Activated naive CD4-positive, alpha-beta T cell treated with anti-CD3 and anti-CD28 coated beads, Interleukin-2, amount 50 U/mL, for 24 hours (primary cell): Measurements from ENCODE around the gene KIF21B.
A peak's percentile ranks its signal among the peaks of the same experiment; 100 is the strongest.

Experiments
- H3K27ac Mint-ChIP-seq: one replicate; pipeline ENCODE4 v1.8.0; 2021; ENCODE audit warnings: mild to moderate bottlenecking, mixed read lengths
- H3K27me3 Mint-ChIP-seq: one replicate; pipeline ENCODE4 v1.8.0; 2021; ENCODE audit warnings: mixed read lengths
- H3K36me3 Mint-ChIP-seq: one replicate; pipeline ENCODE4 v1.8.0; 2021; ENCODE audit warnings: mixed read lengths
- H3K4me1 Mint-ChIP-seq: one replicate; pipeline ENCODE4 v1.8.0; 2021; ENCODE audit warnings: mixed read lengths
- H3K4me3 Mint-ChIP-seq: one replicate; pipeline ENCODE4 v1.8.0; 2021; ENCODE audit warnings: mild to moderate bottlenecking, mixed read lengths
- H3K9me3 Mint-ChIP-seq: one replicate; pipeline ENCODE4 v1.8.0; 2021; ENCODE audit warnings: mixed read lengths

KIF21B gene

GRCh38 chr1:201000391-201000790, 23.1 kb downstream of the KIF21B start:
- Mint-ChIP-seq H3K4me1 (peaks cover 4% of the 10 kb centered on the region), H3K9me3 (no peaks in the 10 kb centered on the region), H3K4me3 (no peak overlapping the region), H3K36me3 (peaks cover 17% of the 10 kb centered on the region), H3K27me3 (no peaks in the 10 kb centered on the region), H3K27ac (no peak overlapping the region)

- Mint-ChIP-seq H3K27ac (peak overlapping the region; percentile 23), H3K4me3 (no peak overlapping the region), H3K36me3 (peaks cover 17% of the 10 kb centered on the region), H3K4me1 (peaks cover 4% of the 10 kb centered on the region), H3K9me3 (no peaks in the 10 kb centered on the region), H3K27me3 (no peaks in the 10 kb centered on the region)
Observed at GRCh38 chr1:200999667-201000066, 23.8 kb downstream of the KIF21B start.

DNA sequence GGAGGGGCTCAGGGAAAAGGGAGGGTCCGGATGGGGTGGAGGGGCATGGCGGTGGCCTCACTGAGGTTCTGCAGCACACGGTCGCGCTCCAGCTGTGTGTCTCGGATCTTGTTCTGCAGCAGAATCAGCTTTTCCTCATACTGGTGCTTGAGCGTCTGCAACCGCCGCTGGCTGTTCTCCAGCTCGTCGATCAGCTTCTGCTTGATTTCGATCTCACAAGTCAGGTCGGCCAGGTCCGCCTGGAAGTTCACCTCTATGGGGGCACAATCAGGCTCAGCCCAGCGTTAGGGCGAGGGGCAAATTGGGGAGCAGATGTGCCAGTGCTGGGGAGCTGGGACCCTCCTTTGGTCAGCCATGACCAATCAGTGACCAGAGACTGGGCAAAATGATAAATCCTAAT, 25.2 kb downstream of the KIF21B start:
- Mint-ChIP-seq H3K9me3 (no peaks in the 10 kb centered on the region), H3K27ac (no peak overlapping the region), H3K36me3 (peaks cover 17% of the 10 kb centered on the region), H3K4me1 (peaks cover 4% of the 10 kb centered on the region), H3K4me3 (no peak overlapping the region), H3K27me3 (no peaks in the 10 kb centered on the region)

GRCh38 chr1:200992382-200993048, 31.0 kb downstream of the KIF21B start:
- Mint-ChIP-seq H3K4me1 (no peaks in the 10 kb centered on the region), H3K27me3 (no peaks in the 10 kb centered on the region), H3K4me3 (no peak overlapping the region), H3K9me3 (no peaks in the 10 kb centered on the region), H3K27ac (no peak overlapping the region), H3K36me3 (peaks cover 7% of the 10 kb centered on the region)

GRCh38 chr1:200991097-200991614, 32.4 kb downstream of the KIF21B start:
- Mint-ChIP-seq H3K27me3 (no peaks in the 10 kb centered on the region), H3K4me3 (no peak overlapping the region), H3K36me3 (peaks cover 3% of the 10 kb centered on the region), H3K9me3 (no peaks in the 10 kb centered on the region), H3K27ac (no peak overlapping the region), H3K4me1 (no peaks in the 10 kb centered on the region)

DNA sequence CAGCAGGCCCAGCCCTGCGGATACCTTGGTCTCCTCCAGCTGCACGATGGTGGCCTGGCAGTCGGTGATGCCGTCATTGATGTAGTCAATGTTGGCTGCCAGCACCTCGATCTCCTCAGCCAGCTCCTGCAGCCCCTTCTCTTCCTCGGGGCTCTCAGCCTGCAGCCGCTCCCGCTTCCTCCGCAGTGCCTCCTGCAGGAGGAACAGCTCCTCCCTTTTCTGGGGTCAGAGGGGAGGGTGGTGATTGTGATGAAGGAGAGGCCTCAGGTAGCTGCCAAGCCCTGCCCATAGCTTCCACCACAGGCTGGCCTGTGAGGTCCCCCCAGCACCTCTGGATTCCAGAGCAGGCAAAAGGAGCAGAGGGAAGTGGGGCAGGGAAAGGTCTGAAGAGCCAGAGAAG, 33.4 kb downstream of the KIF21B start:
- H3K4me1 Mint-ChIP-seq = no peaks in the 10 kb centered on the region
- peak overlapping the region; percentile 17 for H3K27ac Mint-ChIP-seq

DNA sequence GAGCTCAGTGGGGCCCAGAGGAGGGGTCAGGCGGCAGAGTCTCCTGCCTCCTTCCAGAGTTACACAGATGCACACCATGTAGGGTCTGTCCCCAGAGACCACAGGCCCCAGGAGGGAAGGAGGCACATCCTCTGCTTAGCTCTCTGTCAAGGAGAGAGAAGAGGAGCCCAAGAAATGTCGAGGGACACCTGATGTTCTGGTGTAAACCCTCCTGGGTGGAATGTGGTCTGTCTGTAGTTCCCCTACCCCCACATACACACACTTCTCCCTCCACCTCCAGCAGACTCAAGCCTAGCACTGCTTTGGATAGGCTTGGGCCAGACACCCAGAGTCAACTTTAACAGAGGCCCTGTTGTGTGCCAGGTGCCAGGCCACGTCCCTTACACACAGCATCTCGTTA, 34.2 kb downstream of the KIF21B start:
- no peak overlapping the region for H3K4me3 Mint-ChIP-seq
- no peaks in the 10 kb centered on the region for H3K9me3 Mint-ChIP-seq
- no peaks in the 10 kb centered on the region for H3K27me3 Mint-ChIP-seq
- no peaks in the 10 kb centered on the region for H3K4me1 Mint-ChIP-seq
- no peak overlapping the region for H3K27ac Mint-ChIP-seq
- H3K36me3 Mint-ChIP-seq = peaks cover 3% of the 10 kb centered on the region

More for the DNA sequence above, 33.4 kb downstream of the KIF21B start:
- Mint-ChIP-seq H3K27me3 (no peaks in the 10 kb centered on the region), H3K36me3 (peaks cover 2% of the 10 kb centered on the region), H3K9me3 (no peaks in the 10 kb centered on the region), H3K4me3 (no peak overlapping the region)

DNA sequence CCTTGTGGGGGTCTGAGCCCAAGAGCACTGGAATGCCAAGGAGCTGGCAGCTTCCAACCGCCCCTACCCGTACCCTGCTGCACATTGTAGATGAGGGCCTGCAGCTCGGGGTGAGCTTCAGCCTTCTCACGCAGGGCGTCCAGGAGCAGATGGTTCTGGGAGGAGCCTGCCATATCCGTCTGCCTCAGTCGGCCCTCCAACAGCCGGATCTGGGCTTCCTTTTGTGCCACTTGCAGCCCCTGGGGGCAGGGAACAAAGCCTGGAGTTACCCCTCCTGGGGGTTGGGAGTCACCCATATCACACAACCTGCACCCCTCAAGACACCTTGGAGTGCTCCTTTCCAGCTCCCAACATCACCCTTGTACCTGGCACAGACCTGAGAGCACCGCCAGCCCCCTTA, 34.8 kb downstream of the KIF21B start:
- H3K9me3 Mint-ChIP-seq = no peaks in the 10 kb centered on the region
- no peaks in the 10 kb centered on the region for H3K27me3 Mint-ChIP-seq
- peak overlapping the region; percentile 27 for H3K27ac Mint-ChIP-seq
- H3K4me3 Mint-ChIP-seq = no peak overlapping the region
- H3K4me1 Mint-ChIP-seq = no peaks in the 10 kb centered on the region
- peaks cover 5% of the 10 kb centered on the region for H3K36me3 Mint-ChIP-seq

DNA sequence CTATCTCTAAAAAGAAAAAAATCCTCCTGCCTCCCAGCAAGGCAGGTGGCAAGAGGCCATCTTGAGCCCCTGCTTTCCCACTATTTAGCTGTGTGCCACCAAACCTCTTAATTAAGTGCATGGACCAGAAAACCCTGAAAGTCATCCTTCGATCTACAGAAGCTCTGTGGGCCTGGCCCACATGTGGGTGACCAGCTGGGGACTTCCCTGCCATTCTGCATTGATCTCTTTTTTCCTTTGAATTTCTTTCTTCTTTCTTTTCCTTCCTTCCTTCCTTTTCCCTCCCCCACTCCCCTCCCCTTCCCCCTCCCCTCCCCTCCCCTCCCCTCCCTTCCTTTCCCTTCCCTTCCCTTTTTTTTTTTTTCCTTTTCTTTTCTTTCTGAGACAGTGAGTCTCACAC, 38.0 kb downstream of the KIF21B start:
- peaks cover 8% of the 10 kb centered on the region for H3K36me3 Mint-ChIP-seq
- no peak overlapping the region for H3K27ac Mint-ChIP-seq

GRCh38 chr1:200983035-200983561, 40.4 kb downstream of the KIF21B start:
- Mint-ChIP-seq H3K9me3 (no peaks in the 10 kb centered on the region), H3K36me3 (peaks cover 17% of the 10 kb centered on the region), H3K4me1 (no peaks in the 10 kb centered on the region), H3K4me3 (no peak overlapping the region), H3K27ac (no peak overlapping the region), H3K27me3 (no peaks in the 10 kb centered on the region)

More for the DNA sequence above, 38.0 kb downstream of the KIF21B start:
- H3K4me3 Mint-ChIP-seq = no peak overlapping the region
- no peaks in the 10 kb centered on the region for H3K27me3 Mint-ChIP-seq
- no peaks in the 10 kb centered on the region for H3K4me1 Mint-ChIP-seq
- H3K9me3 Mint-ChIP-seq = no peaks in the 10 kb centered on the region

- Mint-ChIP-seq H3K36me3 (peaks cover 15% of the 10 kb centered on the region), H3K27me3 (no peaks in the 10 kb centered on the region), H3K4me3 (no peak overlapping the region), H3K27ac (no peak overlapping the region), H3K4me1 (no peaks in the 10 kb centered on the region), H3K9me3 (no peaks in the 10 kb centered on the region)
Observed at GRCh38 chr1:200982071-200982945, 41.2 kb downstream of the KIF21B start.

- peaks cover 15% of the 10 kb centered on the region for H3K36me3 Mint-ChIP-seq
- H3K9me3 Mint-ChIP-seq = no peaks in the 10 kb centered on the region
- no peaks in the 10 kb centered on the region for H3K27me3 Mint-ChIP-seq
- H3K4me3 Mint-ChIP-seq = no peak overlapping the region
- no peaks in the 10 kb centered on the region for H3K4me1 Mint-ChIP-seq
- no peak overlapping the region for H3K27ac Mint-ChIP-seq
Observed at GRCh38 chr1:200981278-200981677, 42.2 kb downstream of the KIF21B start.

DNA sequence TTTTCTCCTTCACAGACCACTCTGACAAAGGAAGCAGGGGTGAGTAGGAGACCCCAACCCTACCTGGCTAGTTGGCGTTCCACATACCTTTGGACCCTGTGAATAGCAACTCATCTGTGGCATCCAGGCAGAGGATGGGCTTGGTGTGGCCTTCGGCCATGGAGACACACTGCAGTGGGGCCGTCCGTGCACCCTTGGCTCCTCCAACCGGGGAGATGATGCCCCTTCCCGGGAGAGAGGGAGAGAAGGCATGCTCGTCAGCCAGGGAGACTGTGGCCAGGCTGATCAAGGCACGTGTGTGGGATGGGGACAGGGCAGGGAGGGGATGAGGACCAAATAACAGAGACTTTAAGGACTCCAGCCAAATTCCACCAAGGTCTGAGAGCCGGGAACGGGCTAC, 42.6 kb downstream of the KIF21B start:
- Mint-ChIP-seq H3K36me3 (peaks cover 15% of the 10 kb centered on the region), H3K4me1 (no peaks in the 10 kb centered on the region), H3K9me3 (no peaks in the 10 kb centered on the region), H3K27ac (no peak overlapping the region), H3K4me3 (no peak overlapping the region), H3K27me3 (no peaks in the 10 kb centered on the region)

- H3K27ac Mint-ChIP-seq = no peak overlapping the region
- no peaks in the 10 kb centered on the region for H3K4me1 Mint-ChIP-seq
- peaks cover 15% of the 10 kb centered on the region for H3K36me3 Mint-ChIP-seq
- H3K9me3 Mint-ChIP-seq = no peaks in the 10 kb centered on the region
- H3K4me3 Mint-ChIP-seq = no peak overlapping the region
- no peaks in the 10 kb centered on the region for H3K27me3 Mint-ChIP-seq
Observed at GRCh38 chr1:200980452-200980772, 43.1 kb downstream of the KIF21B start.

DNA sequence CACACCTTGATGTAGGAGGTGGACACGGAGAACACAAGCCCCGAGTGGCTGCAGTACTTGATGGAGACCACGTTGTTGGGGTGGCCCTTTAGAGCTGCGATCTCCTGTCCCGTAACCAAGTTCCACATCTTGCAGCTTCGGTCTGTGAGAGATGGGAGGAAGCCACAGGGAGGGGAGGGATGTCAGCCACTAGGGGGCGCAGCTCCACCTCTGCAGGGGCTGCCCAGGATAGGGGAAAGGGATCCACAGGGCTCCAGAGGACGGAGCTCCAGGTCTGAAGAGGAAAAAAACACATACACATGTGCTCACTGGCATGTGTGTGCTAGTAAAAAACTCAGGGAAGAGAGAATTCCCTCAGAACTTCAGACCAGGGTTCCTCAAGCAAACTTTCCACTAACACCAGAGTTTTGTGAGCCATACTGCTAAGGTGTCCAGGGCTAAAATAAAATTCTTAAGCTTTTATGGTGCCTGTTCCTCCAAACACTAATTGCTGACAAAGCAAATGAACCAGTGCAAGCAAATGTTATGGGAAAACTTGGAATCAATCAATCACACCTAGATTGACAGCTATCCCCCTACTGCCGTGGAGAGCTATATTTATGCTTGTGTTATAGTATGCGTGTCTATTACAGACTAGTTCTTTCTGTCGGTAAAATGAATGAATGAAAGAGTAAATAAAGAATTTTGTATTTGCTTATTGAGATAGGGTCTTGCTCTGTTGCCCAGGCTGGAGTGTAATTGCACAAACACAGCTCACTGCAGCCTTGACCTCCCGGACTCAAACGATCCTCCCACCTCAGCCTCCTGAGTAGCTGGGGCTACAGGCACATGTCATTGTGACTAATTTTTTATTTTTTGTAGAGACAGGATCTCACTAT, 43.7 kb downstream of the KIF21B start:
- Mint-ChIP-seq H3K4me1 (no peaks in the 10 kb centered on the region), H3K27me3 (no peaks in the 10 kb centered on the region), H3K9me3 (no peaks in the 10 kb centered on the region), H3K27ac (no peak overlapping the region), H3K36me3 (peaks cover 15% of the 10 kb centered on the region), H3K4me3 (no peak overlapping the region)
